ENCODE results near the gene OR14A2.
"Not testable (repeated sequence)": the region's sequence is repeated elsewhere in the genome, so short reads cannot be mapped to it uniquely, and the experiment has no call there.

Gene OR14A2

DNA sequence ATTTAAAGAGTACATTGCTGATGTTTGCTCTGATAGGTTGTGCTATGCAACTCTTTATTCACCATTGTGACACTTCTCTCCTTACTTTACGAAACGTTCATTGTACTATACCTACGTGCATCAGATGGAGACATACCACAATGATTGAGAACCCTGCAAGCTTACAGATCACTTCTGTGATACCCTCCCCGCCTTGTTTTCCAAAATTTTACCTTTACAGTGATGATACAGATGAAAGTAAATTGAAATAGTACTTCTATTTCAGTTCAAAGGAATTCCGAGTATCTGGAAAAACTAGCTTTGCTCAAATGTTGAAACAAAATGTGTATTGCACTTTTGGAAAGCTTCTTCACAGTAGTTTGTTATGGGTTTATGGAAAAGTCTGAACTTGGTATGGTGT is 6.2 kb downstream of the OR14A2 start:
- H3K27ac ChIP-seq: no peak overlapping the region
- TF ChIP-seq, protein P1, sequence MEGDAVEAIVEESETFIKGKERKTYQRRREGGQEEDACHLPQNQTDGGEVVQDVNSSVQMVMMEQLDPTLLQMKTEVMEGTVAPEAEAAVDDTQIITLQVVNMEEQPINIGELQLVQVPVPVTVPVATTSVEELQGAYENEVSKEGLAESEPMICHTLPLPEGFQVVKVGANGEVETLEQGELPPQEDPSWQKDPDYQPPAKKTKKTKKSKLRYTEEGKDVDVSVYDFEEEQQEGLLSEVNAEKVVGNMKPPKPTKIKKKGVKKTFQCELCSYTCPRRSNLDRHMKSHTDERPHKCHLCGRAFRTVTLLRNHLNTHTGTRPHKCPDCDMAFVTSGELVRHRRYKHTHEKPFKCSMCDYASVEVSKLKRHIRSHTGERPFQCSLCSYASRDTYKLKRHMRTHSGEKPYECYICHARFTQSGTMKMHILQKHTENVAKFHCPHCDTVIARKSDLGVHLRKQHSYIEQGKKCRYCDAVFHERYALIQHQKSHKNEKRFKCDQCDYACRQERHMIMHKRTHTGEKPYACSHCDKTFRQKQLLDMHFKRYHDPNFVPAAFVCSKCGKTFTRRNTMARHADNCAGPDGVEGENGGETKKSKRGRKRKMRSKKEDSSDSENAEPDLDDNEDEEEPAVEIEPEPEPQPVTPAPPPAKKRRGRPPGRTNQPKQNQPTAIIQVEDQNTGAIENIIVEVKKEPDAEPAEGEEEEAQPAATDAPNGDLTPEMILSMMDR (conservative IDR thresholded peaks at IDR 0.05): no peak

DNA sequence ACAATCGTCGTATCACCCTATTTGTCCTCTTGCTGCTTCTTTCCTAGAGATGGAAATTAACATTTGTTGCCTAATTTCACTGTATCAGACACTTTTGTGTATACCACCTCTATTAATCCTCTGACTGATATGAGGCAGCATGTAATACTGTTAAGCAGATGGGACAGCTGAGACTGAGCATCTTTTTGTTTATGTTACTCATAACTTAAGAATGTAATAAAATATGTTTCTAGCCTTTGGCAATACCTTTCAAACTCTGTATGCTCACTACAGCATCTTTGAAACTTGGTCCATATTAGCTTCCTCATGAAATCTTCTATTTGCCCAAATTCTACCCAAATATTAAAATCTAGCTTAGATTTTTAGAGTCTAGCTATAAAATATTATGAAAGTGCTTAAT is 7.2 kb downstream of the OR14A2 start:
- no peak overlapping the region for H3K27ac ChIP-seq
- TF ChIP-seq, protein P1 (conservative IDR thresholded peaks at IDR 0.05): no peak

DNA sequence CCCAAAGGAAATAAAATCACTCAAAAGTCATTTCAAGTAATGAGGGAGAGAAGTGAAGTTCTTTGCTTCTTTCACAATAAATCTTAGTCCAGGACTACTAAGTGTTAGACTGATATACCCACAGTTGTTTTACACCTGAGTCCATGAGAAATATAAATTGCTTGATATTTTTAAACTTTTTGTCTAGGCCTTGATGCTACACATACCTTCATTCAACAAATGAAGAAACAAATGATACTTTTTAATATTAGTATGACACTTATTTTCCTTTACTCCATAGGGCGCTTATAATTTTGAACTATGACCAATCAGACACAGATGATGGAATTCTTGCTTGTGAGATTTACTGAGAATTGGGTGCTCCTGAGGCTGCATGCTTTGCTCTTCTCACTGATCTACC is 9.6 kb downstream of the OR14A2 start, which contains the start of gene OR14K1:
Gene OR14K1, plus strand, starts transcription at position 301 of the 400 bp plus-strand sequence. Its CDS starts 0 bp downstream, at position 301.
- TF ChIP-seq, protein P1 (conservative IDR thresholded peaks at IDR 0.05): no peak

GRCh38 chr1:247721222-247721621 is 26.7 kb downstream of the OR14A2 start:
- H3K27ac ChIP-seq: no peak overlapping the region
- TF ChIP-seq, protein P1 (conservative IDR thresholded peaks at IDR 0.05): no peak

More for the DNA sequence above, 9.6 kb downstream of the OR14A2 start, which contains the start of gene OR14K1:
- no peak within 1 kb of the TSS for H3K27ac ChIP-seq

DNA sequence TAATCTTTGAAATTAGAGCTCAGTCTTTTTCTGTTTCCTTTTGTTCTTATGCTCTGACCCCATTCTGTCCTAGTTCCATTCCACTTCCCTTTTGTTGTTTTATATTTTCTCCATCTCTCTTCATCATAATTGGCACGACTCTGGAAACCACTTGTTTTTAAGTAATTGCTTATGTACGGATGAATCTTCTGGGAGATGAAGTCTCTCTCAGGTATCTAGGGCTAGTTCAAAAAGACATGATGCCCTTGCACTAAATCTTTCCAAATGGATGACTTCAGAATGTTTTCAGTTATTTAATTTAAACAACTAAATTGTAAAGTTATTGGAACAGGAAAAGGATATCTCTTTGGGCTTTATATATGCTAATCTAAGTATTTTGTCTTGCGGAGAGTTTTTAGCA is 31.4 kb downstream of the OR14A2 start, which contains the start of gene OR6F1:
Gene OR6F1, minus strand, starts transcription at position 101 of the 400 bp plus-strand sequence. CDS start 3,891 bp downstream, outside the sequence.
- no peak within 1 kb of the TSS for H3K27ac ChIP-seq
- TF ChIP-seq, protein P1 (conservative IDR thresholded peaks at IDR 0.05): no peak

GRCh38 chr1:247713753-247714152 is 34.2 kb downstream of the OR14A2 start:
- TF ChIP-seq, protein P1 (conservative IDR thresholded peaks at IDR 0.05): no peak
- H3K27ac ChIP-seq: no peak overlapping the region

DNA sequence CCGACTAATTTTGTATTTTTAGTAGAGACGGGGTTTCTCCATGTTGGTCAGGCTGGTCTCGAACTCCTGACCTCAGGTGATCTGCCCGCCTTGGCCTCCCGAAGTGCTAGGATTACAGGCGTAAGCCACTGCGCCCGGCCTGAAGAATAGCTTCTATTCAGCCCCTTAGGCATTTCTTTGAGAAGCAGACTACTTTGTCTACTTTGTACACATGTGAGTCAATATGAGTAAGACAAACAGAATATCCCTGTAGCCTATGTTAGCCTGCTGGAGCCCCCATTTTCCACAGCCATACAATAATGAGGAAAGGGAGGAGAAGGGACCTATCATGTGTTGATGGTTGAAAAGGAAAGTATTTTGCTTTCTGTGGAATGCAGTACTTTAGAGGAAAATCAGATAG is 37.3 kb downstream of the OR14A2 start:
- not testable (repeated sequence) for H3K27ac ChIP-seq

- no peak overlapping the region for H3K27ac ChIP-seq
- TF ChIP-seq, protein P1 (conservative IDR thresholded peaks at IDR 0.05): no peak
Observed at GRCh38 chr1:247701338-247701737, 46.6 kb downstream of the OR14A2 start.

Measured in VCaP (cell line).